ENCODE measurements around the gene DOC2B. TPM values are rescaled to one million over a fixed set of nuclear protein-coding genes. Genes with fewer than 3 reads are reported as not detected.
"Not testable (repeated sequence)": the region's sequence is repeated elsewhere in the genome, so short reads cannot be mapped to it uniquely, and the experiment has no call there.

DOC2B gene
- total and polyA plus RNA-seq, 2 of the 8 experiments (the other 6 are each of a cell fraction or from before 2014, with no cell fraction given) = 1.3 to 3.3 TPM

DNA sequence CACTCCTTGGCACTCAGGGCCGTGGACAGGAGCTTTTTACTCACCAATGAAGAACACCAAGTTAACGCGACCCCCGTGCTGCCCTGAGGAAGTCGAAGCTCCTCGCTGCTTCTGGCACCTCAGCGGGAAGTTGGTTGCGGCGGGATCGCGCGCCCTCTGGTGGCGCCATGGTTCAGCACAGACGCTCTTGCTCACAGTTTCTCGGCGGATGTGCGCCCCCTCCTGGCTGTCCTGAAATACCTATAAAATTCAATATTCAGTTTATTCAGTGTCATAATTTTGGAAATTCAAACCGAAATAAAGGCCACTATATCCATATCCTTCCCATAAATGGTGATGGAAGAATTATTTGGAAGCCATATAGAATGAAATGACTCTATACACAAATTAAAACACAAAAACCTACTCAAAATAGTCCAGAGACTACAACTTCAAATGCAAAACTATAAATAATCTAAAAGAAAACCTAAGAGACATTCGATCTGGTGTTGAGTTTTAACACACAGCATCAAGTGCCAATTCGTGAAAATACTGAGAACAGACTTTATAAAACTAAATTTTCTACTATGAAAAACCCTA is 63.0 kb downstream of the DOC2B start:
- peak in 1 of 2 experiments; percentile 74 for DNase-seq (ENCODE audit: low read depth in 1 of 2, low spot score in 2 of 2)
- H4K8ac ChIP-seq (ENCODE audit: extremely low read depth, insufficient read depth, low read length); H3K56ac ChIP-seq (replicated peaks; ENCODE audit: insufficient read length, low read depth, low read length); H2BK15ac ChIP-seq (ENCODE audit: low read length); H3K9me3 ChIP-seq (ENCODE audit: insufficient read depth in 2 of 2, low read depth in 1 of 2, low read length in 1 of 2); H2BK120ac ChIP-seq (replicated peaks; ENCODE audit: low read depth, low read length); CTCF ChIA-PET (ENCODE audit: partially characterized antibody); H3K4ac ChIP-seq (replicated peaks; ENCODE audit: insufficient read length, low read depth, low read length); H4K5ac ChIP-seq (ENCODE audit: insufficient read length, low read depth, low read length); H3K23ac ChIP-seq (ENCODE audit: insufficient read length); H2BK12ac ChIP-seq (ENCODE audit: low read depth, low read length); H2BK20ac ChIP-seq (ENCODE audit: low read length); H3K4me2 ChIP-seq (ENCODE audit: insufficient read depth in 1 of 2, low read depth in 2 of 2, low read length in 2 of 2); H2AK5ac ChIP-seq (ENCODE audit: low read depth, low read length); H3K27me3 ChIP-seq (replicated peaks in 1 of 4; ENCODE audit: control insufficient read depth in 3 of 4, extremely low read depth in 1 of 4, insufficient read depth in 3 of 4, low read length in 3 of 4); H2BK5ac ChIP-seq (ENCODE audit: low read depth, low read length); FAIRE-seq; POLR2A ChIA-PET (ENCODE audit: partially characterized antibody); H3K14ac ChIP-seq (ENCODE audit: insufficient read length); H3K23me2 ChIP-seq (ENCODE audit: low read depth, low read length); H3K4me1 ChIP-seq (replicated peaks in 1 of 4; ENCODE audit: control insufficient read depth in 3 of 4, insufficient read depth in 4 of 4, low read length in 3 of 4); H3K36me3 ChIP-seq (ENCODE audit: control insufficient read depth in 2 of 4, insufficient read depth in 4 of 4, low read length in 3 of 4); H4K20me1 ChIP-seq (replicated peaks in 1 of 2; ENCODE audit: control insufficient read depth in 1 of 2, insufficient read depth in 2 of 2, low read length in 2 of 2); H3K79me1 ChIP-seq (ENCODE audit: low read depth, low read length); H3K18ac ChIP-seq (ENCODE audit: extremely low read depth, low read length); H2AFZ ChIP-seq (ENCODE audit: low read length); H3K27ac ChIP-seq (ENCODE audit: low read depth, low read length); H4K91ac ChIP-seq (replicated peaks; ENCODE audit: insufficient read length, low read length); H3K9ac ChIP-seq (replicated peaks in 1 of 4; ENCODE audit: extremely low read depth in 1 of 4, low read depth in 3 of 4, low read length in 3 of 4); H3K4me3 ChIP-seq (ENCODE audit: extremely low read depth in 1 of 4, insufficient read depth in 2 of 4, low read depth in 3 of 4, low read length in 4 of 4); H3K79me2 ChIP-seq (ENCODE audit: control insufficient read depth in 1 of 2, insufficient read depth in 2 of 2, low read length in 2 of 2): not testable (repeated sequence)
- TF ChIP-seq RAD21 (IDR thresholded peaks at IDR 0.05 in 1 of 2, conservative IDR thresholded peaks at IDR 0.05 in 1 of 2; ENCODE audit: low read depth in 2 of 2, low read length in 2 of 2) = peak; percentile 49 to 51; a peak in 2 of 4 replicates
- TF ChIP-seq, protein P1, sequence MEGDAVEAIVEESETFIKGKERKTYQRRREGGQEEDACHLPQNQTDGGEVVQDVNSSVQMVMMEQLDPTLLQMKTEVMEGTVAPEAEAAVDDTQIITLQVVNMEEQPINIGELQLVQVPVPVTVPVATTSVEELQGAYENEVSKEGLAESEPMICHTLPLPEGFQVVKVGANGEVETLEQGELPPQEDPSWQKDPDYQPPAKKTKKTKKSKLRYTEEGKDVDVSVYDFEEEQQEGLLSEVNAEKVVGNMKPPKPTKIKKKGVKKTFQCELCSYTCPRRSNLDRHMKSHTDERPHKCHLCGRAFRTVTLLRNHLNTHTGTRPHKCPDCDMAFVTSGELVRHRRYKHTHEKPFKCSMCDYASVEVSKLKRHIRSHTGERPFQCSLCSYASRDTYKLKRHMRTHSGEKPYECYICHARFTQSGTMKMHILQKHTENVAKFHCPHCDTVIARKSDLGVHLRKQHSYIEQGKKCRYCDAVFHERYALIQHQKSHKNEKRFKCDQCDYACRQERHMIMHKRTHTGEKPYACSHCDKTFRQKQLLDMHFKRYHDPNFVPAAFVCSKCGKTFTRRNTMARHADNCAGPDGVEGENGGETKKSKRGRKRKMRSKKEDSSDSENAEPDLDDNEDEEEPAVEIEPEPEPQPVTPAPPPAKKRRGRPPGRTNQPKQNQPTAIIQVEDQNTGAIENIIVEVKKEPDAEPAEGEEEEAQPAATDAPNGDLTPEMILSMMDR (IDR thresholded peaks at IDR 0.05; ENCODE audit: control extremely low read depth in 1 of 3, insufficient read depth in 1 of 3, low read depth in 1 of 3, low read length in 3 of 3) = peak; percentile 21 to 79 (median 47)
- 21% methylated on average over 6 of the region's 20 CpGs; no CpG with 5 or more reads in 1 of the 2 experiments for WGBS, 2 experiments (ENCODE audit: extremely low coverage in 1 of 2, insufficient coverage in 1 of 2, insufficient read length in 1 of 2, insufficient replicate concordance in 2 of 2, low coverage in 1 of 2, low lambda C conversion rate in 2 of 2, missing lambda C conversion rate in 1 of 2)

Measured in H1 (cell line).